Sciatic nerve (tissue), 2 donors: ENCODE data around the gene TMCC2. TPM values are rescaled to one million over a fixed set of nuclear protein-coding genes. Genes with fewer than 3 reads are reported as not detected.
A peak's percentile ranks its signal among the peaks of the same experiment; 100 is the strongest.

ENCODE experiments used
- ATAC-seq: fragments of 200-7000 bp; cut with Tn5 transposase; one replicate; pipeline ENCODE4 v1.9.1; 2020; ENCODE audit warnings: mild to moderate bottlenecking, moderate library complexity
- DNase-seq: peaks from one replicate; pipeline ENCODE4 v3.0.0-alpha.2; 2020; ENCODE audit warnings: low spot score
- intact Hi-C: fragments of 100-400 bp; cut with DNase I; formaldehyde crosslinking; loops from one replicate; pipeline ENCODE4 v1.14.2; 2022
- total RNA-seq: library from RNA; stranded (reverse); fragmentation: NEBNext Ultra II Directional; extraction: Animal tissue kit (Norgen Biotek cat#: 25700); gene quantifications from one replicate; pipeline ENCODE4 v1.2.1, GENCODE V29; 2021
- donor health status: DM: no; HTN: no; CAD: no.
- donor health status: DM: no; HTN: no; CAD: no.

TMCC2 gene
- total RNA-seq, 1 donor from 2014 or later, result 14.8 TPM

GRCh38 chr1:205236526-205236925 is 8.8 kb downstream of the TMCC2 start:
- ATAC-seq, result no peak
- intact Hi-C loops, result no loop called here
- DNase-seq, result no peak

- ATAC-seq (no peak), DNase-seq (no peak)
- intact Hi-C loops, result no loop called here
Observed at GRCh38 chr1:205236951-205237475, 9.3 kb downstream of the TMCC2 start.

GRCh38 chr1:205237526-205238484 is 10.1 kb downstream of the TMCC2 start:
- ATAC-seq, result no peak

GRCh38 chr1:205239078-205239477 is 11.3 kb downstream of the TMCC2 start:
- intact Hi-C loops, result no loop called here
- DNase-seq (no peak), ATAC-seq (no peak)

More at GRCh38 chr1:205237526-205238484, 10.1 kb downstream of the TMCC2 start:
- no peak for DNase-seq
- intact Hi-C loops, result no loop called here

- intact Hi-C loops, result no loop called here
- peak; percentile 7 for DNase-seq
Observed at GRCh38 chr1:205240118-205240517, 12.4 kb downstream of the TMCC2 start.

GRCh38 chr1:205240569-205240968 is 12.8 kb downstream of the TMCC2 start:
- intact Hi-C loops, result no loop called here
- no peak for ATAC-seq

More at GRCh38 chr1:205240118-205240517, 12.4 kb downstream of the TMCC2 start:
- no peak for ATAC-seq

GRCh38 chr1:205241366-205242030 is 13.8 kb downstream of the TMCC2 start:
- DNase-seq (peak; percentile 47), ATAC-seq (no peak)
- intact Hi-C loops, result no loop called here

More at GRCh38 chr1:205240569-205240968, 12.8 kb downstream of the TMCC2 start:
- DNase-seq, result peak; percentile 10

- ATAC-seq, result no peak
- DNase-seq, result peak; percentile 36
- intact Hi-C loops, result no loop called here
Observed at GRCh38 chr1:205243350-205244191, 15.8 kb downstream of the TMCC2 start.

GRCh38 chr1:205244384-205244783 is 16.6 kb downstream of the TMCC2 start:
- peak; percentile 17 for DNase-seq
- intact Hi-C loops, result no loop called here
- no peak for ATAC-seq

GRCh38 chr1:205245096-205245495 is 17.4 kb downstream of the TMCC2 start:
- peak; percentile 30 for DNase-seq
- no peak for ATAC-seq
- intact Hi-C loops, result no loop called here

GRCh38 chr1:205246351-205247119 is 18.8 kb downstream of the TMCC2 start:
- intact Hi-C loops, result no loop called here
- ATAC-seq (no peak), DNase-seq (peak; percentile 32)

GRCh38 chr1:205247130-205247921 is 19.6 kb downstream of the TMCC2 start:
- intact Hi-C loops, result no loop called here
- DNase-seq (no peak), ATAC-seq (peak; percentile 87)

GRCh38 chr1:205248793-205249601 is 21.3 kb downstream of the TMCC2 start:
- ATAC-seq, result peak; percentile 48
- intact Hi-C loops, result no loop called here
- peak; percentile 83 for DNase-seq

GRCh38 chr1:205249651-205250050 is 21.9 kb downstream of the TMCC2 start:
- intact Hi-C loops, result loop anchor here (10.0 kb wide), 1 partner anchor 265 kb away; no protein-coding TSS in a partner anchor
- peak; percentile 4 for ATAC-seq
- DNase-seq, result no peak

GRCh38 chr1:205250699-205251098 is 23.0 kb downstream of the TMCC2 start:
- ATAC-seq (no peak), DNase-seq (no peak)
- intact Hi-C loops, result loop anchor here (10.0 kb wide), 1 partner anchor 266 kb away; no protein-coding TSS in a partner anchor

- no peak for DNase-seq
- no peak for ATAC-seq
- intact Hi-C loops, result loop anchor here (10.0 kb wide), 1 partner anchor 267 kb away; no protein-coding TSS in a partner anchor
Observed at GRCh38 chr1:205251576-205251975, 23.8 kb downstream of the TMCC2 start.
